IMR-90 (cell line): ENCODE data around the gene CAGE1. TPM values are rescaled to one million over a fixed set of nuclear protein-coding genes. Genes with fewer than 3 reads are reported as not detected.

ENCODE experiments used
- ATAC-seq: fragments of 200-7000 bp; cut with Tn5 transposase; 2 replicates; pipeline ENCODE4 v1.9.1; 2020; ENCODE audit warnings: low read depth, mild to moderate bottlenecking, moderate library complexity
- BruUV-seq: library from RNA; stranded (reverse); fragments of 400-500 nt; replicated peaks from 2 replicates; lab custom pipeline; 2021; lab: Mats Ljungman, UMichigan
- CTCF ChIA-PET: fragments of 300-600 bp; formaldehyde crosslinking; extraction: SDS; loops from one replicate; lab custom pipeline; 2021; ENCODE audit warnings: antibody characterized with exemption; lab: Yijun Ruan, JAX
- POLR2A ChIA-PET: fragments of 300-600 bp; sonication (Branson Sonifier 250); formaldehyde crosslinking; loops from one replicate; lab custom pipeline; 2022; ENCODE audit warnings: antibody characterized with exemption; ENCODE audit not compliant: unreplicated experiment; lab: Charles Lee
- DNase-seq: peaks from one replicate; pipeline ENCODE4 v3.0.0; 2013
- H2AFZ ChIP-seq: replicated peaks from 2 replicates; pipeline ENCODE3; 2013; ENCODE audit warnings: low read length, mild to moderate bottlenecking; ENCODE audit not compliant: poor library complexity
- H2AK5ac ChIP-seq: 2 replicates; pipeline ENCODE4 v1.6.1; 2013; ENCODE audit warnings: low read depth, low read length, inconsistent platforms
- H2AK9ac ChIP-seq: replicated peaks from 2 replicates; pipeline ENCODE3; 2013; ENCODE audit warnings: mild to moderate bottlenecking, low read depth, low read length, moderate library complexity; ENCODE audit not compliant: poor library complexity
- H2BK120ac ChIP-seq: 2 replicates; pipeline ENCODE4 v1.6.1; 2013; ENCODE audit warnings: low read depth, low read length, inconsistent platforms
- H2BK15ac ChIP-seq: 3 replicates; pipeline ENCODE4 v1.6.1; 2013; ENCODE audit warnings: low read depth, low read length, inconsistent platforms
- H2BK20ac ChIP-seq: 2 replicates; pipeline ENCODE4 v1.6.1; 2013; ENCODE audit warnings: low read depth, mild to moderate bottlenecking, inconsistent platforms, low read length, moderate library complexity
- H2BK5ac ChIP-seq: 2 replicates; pipeline ENCODE4 v1.6.1; 2013; ENCODE audit warnings: mild to moderate bottlenecking, low read depth, low read length, inconsistent platforms; ENCODE audit not compliant: poor library complexity, severe bottlenecking
- H3K14ac ChIP-seq: replicated peaks from 2 replicates; pipeline ENCODE4 v1.6.1; 2013; ENCODE audit warnings: low read depth, low read length, inconsistent platforms
- H3K18ac ChIP-seq: 2 replicates; pipeline ENCODE4 v1.6.1; 2013; ENCODE audit warnings: low read depth, low read length, control low read depth
- H3K23ac ChIP-seq: 2 replicates; pipeline ENCODE4 v1.6.1; 2013; ENCODE audit warnings: low read depth, low read length, inconsistent platforms
- H3K27ac ChIP-seq: 2 replicates; pipeline ENCODE4 v1.5.1; 2013; ENCODE audit warnings: mild to moderate bottlenecking, control low read depth, low read length; ENCODE audit not compliant: insufficient read depth
- H3K27me3 ChIP-seq: 2 replicates; pipeline ENCODE4 v1.6.1; 2013; ENCODE audit warnings: low read length; ENCODE audit not compliant: control insufficient read depth, insufficient read depth
- H3K36me3 ChIP-seq: 2 replicates; pipeline ENCODE4 v1.6.1; 2013; ENCODE audit warnings: low read length, mixed read lengths; ENCODE audit not compliant: control insufficient read depth, insufficient read depth
- H3K4ac ChIP-seq: 2 replicates; pipeline ENCODE4 v1.6.1; 2013; ENCODE audit warnings: low read depth, low read length, inconsistent platforms
- H3K4me1 ChIP-seq: 2 replicates; pipeline ENCODE4 v1.6.1; 2013; ENCODE audit warnings: low read length, mixed read lengths; ENCODE audit not compliant: control insufficient read depth, insufficient read depth
- H3K4me2 ChIP-seq: 2 replicates; pipeline ENCODE4 v1.6.1; 2013; ENCODE audit warnings: low read depth, mild to moderate bottlenecking, control low read depth, low read length, moderate library complexity
- H3K4me3 ChIP-seq: 2 replicates; pipeline ENCODE4 v1.5.1; 2013; ENCODE audit warnings: low read depth, mild to moderate bottlenecking, control low read depth, low read length, moderate library complexity; ENCODE audit not compliant: insufficient read depth
- H3K56ac ChIP-seq: 2 replicates; pipeline ENCODE4 v1.6.1; 2013; ENCODE audit warnings: low read length, inconsistent platforms; ENCODE audit not compliant: insufficient read depth; ENCODE audit errors: extremely low read depth
- H3K79me1 ChIP-seq, 2 experiments: 2 replicates each; pipeline ENCODE4 v1.6.1; 2013; ENCODE audit warnings: low read length in 2 of 2, inconsistent platforms in 1 of 2, low read depth in 1 of 2
- H3K9ac ChIP-seq: 2 replicates; pipeline ENCODE4 v1.6.1; 2013; ENCODE audit warnings: low read depth, low read length, control low read depth
- H3K9me1 ChIP-seq: 2 replicates; pipeline ENCODE4 v1.6.1; 2013; ENCODE audit warnings: low read length, inconsistent platforms; ENCODE audit not compliant: insufficient read depth
- H3K9me3 ChIP-seq: 2 replicates; pipeline ENCODE4 v1.6.1; 2013; ENCODE audit warnings: low read length; ENCODE audit not compliant: control insufficient read depth, insufficient read depth
- H4K20me1 ChIP-seq: 2 replicates; pipeline ENCODE4 v1.6.1; 2013; ENCODE audit warnings: low read length, inconsistent platforms; ENCODE audit not compliant: insufficient read depth
- H4K5ac ChIP-seq: 2 replicates; pipeline ENCODE4 v1.6.1; 2013; ENCODE audit warnings: mild to moderate bottlenecking, low read depth, low read length, control low read depth
- H4K8ac ChIP-seq, 2 experiments: 2 replicates each; pipeline ENCODE4 v1.6.1; 2013; ENCODE audit warnings: low read depth in 2 of 2, low read length in 2 of 2, control low read depth in 1 of 2, inconsistent platforms in 1 of 2
- H4K91ac ChIP-seq: 2 replicates; pipeline ENCODE4 v1.6.1; 2013; ENCODE audit warnings: low read depth, low read length, inconsistent platforms; ENCODE audit not compliant: insufficient read depth
- CEBPB ChIP-seq: IDR thresholded peaks from 2 replicates; pipeline ENCODE4 v1.6.1; 2012; ENCODE audit warnings: low read depth, low read length, improper control_type of control experiment
- CTCF ChIP-seq: conservative IDR thresholded peaks from 2 replicates; pipeline ENCODE4 v1.5.1; 2012; ENCODE audit warnings: mild to moderate bottlenecking, low read depth, low read length, improper control_type of control experiment
- MAFK ChIP-seq: IDR thresholded peaks from 2 replicates; pipeline ENCODE4 v1.6.1; 2012; ENCODE audit warnings: low read depth, low read length, improper control_type of control experiment
- RAD21 ChIP-seq: IDR thresholded peaks from 2 replicates; pipeline ENCODE4 v1.6.1; 2012; ENCODE audit warnings: low read length, improper control_type of control experiment
- WGBS, 2 experiments: methylation state at CpG; one replicate each; pipeline versions ENCODE4 v1.1.5 to v1.1.7; 2013; ENCODE audit warnings: missing lambda C conversion rate in 2 of 2; ENCODE audit not compliant: insufficient read length in 1 of 2; ENCODE audit errors: extremely low coverage in 2 of 2; 5-methylcytosine and 5-hydroxymethylcytosine counted together
- dilution Hi-C: fragments of 300-500 bp; cut with HindIII; formaldehyde crosslinking; loops from one replicate; pipeline ENCODE4 v1.14.3; 2018; ENCODE audit warnings: low sequenced_read_pairs; ENCODE audit not compliant: unreplicated experiment
- in situ Hi-C: fragments of 300-500 bp; cut with MboI; formaldehyde crosslinking; loops from 3 replicates; pipeline ENCODE4 v1.14.3; 2019; ENCODE audit warnings: low sequenced_read_pairs, inconsistent platforms, mixed read lengths
- intact Hi-C: fragments of 100-400 bp; cut with micrococcal nuclease; formaldehyde crosslinking; loops from 2 replicates; pipeline ENCODE4 v1.10.0; 2022
- polyA plus RNA-seq, 3 experiments: library from polyadenylated mRNA; depleted of rRNA; stranded (reverse); fragments of >200 nt; gene quantifications; 2 replicates each; pipeline ENCODE4 v1.2.3, GENCODE V29; 2012; ENCODE audit warnings: low replicate concordance in 1 of 3
- total RNA-seq: library from RNA; depleted of rRNA; stranded (reverse); fragments of >200 nt; gene quantifications from 2 replicates; pipeline ENCODE4 v1.2.3, GENCODE V29; 2012

Gene CAGE1
- total and polyA plus RNA-seq, 2 of the 4 experiments (the other 2 are of a cell fraction): not detected

GRCh38 chr6:7311176-7311575 is 78.4 kb downstream of the CAGE1 start:
- H3K9me3 ChIP-seq: no peaks in the 10 kb centered on the region
- dilution Hi-C loops: no loop called here
- no CpG with 5 or more reads among the region's 1 CpG for WGBS, 2 experiments
- DNase-seq (no peak), ATAC-seq (no peak)
- peak overlapping the region; percentile 3; the same call in 1 of the 2 replicates for H3K27ac ChIP-seq
- H3K14ac ChIP-seq: peak overlapping the region; percentile 47
- TF ChIP-seq CEBPB (no peak), MAFK (peak; percentile 98), RAD21 (no peak), CTCF (no peak)
- no peak overlapping the region for H2AK9ac ChIP-seq
- no TSS peak for BruUV-seq
- ChIA-PET CTCF (interaction anchor here (1.0 kb wide), 1 partner anchor 24 kb away, joined by 3 read pairs; no protein-coding TSS in a partner anchor), POLR2A (no interaction called here)
- H3K23ac ChIP-seq: peak overlapping the region; percentile 83; the same call in 1 of the 2 replicates
- H3K36me3 ChIP-seq: peaks cover 14% of the 10 kb centered on the region
- peaks cover 11 to 26% of the 10 kb centered on the region in 2 experiments; a peak in 3 of 4 replicates for H3K79me1 ChIP-seq
- H2AFZ ChIP-seq: no peak overlapping the region
- no peak overlapping the region for H2AK5ac ChIP-seq
- no peak overlapping the region for H4K91ac ChIP-seq
- H3K9me1 ChIP-seq: no peaks in the 10 kb centered on the region
- intact Hi-C loops: loop anchor here (5.0 kb wide), 2 partner anchors 231 to 281 kb away; partner anchors contain the start of genes DSP and SNRNP48
- peak overlapping the region; percentile 22; the same call in 1 of the 2 replicates for H3K4me3 ChIP-seq
- no peak overlapping the region for H3K18ac ChIP-seq
- H2BK5ac ChIP-seq: peak overlapping the region; percentile 13
- peaks cover 14% of the 10 kb centered on the region; the same call in 1 of the 2 replicates for H4K20me1 ChIP-seq
- no peak overlapping the region for H3K4ac ChIP-seq
- in situ Hi-C loops: no loop called here
- H3K4me2 ChIP-seq: peak overlapping the region; percentile 93
- H3K56ac ChIP-seq: no peak overlapping the region
- H2BK120ac ChIP-seq: no peak overlapping the region; the same call in 1 of the 2 replicates
- no peaks in the 10 kb centered on the region for H3K27me3 ChIP-seq
- no peak overlapping the region for H4K8ac ChIP-seq
- H3K9ac ChIP-seq: peak overlapping the region; percentile 42; the same call in 1 of the 2 replicates
- peaks cover 5% of the 10 kb centered on the region for H3K4me1 ChIP-seq
- no peak overlapping the region for H2BK20ac ChIP-seq
- H2BK15ac ChIP-seq: no peak overlapping the region
- H4K5ac ChIP-seq: no peak overlapping the region
